Measurements from ENCODE around the gene HMX3. TPM values are rescaled to one million over a fixed set of nuclear protein-coding genes. Genes with fewer than 3 reads are reported as not detected.

HMX3 gene
- polyA plus RNA-seq, 1 donor from 2014 or later: not detected

DNA sequence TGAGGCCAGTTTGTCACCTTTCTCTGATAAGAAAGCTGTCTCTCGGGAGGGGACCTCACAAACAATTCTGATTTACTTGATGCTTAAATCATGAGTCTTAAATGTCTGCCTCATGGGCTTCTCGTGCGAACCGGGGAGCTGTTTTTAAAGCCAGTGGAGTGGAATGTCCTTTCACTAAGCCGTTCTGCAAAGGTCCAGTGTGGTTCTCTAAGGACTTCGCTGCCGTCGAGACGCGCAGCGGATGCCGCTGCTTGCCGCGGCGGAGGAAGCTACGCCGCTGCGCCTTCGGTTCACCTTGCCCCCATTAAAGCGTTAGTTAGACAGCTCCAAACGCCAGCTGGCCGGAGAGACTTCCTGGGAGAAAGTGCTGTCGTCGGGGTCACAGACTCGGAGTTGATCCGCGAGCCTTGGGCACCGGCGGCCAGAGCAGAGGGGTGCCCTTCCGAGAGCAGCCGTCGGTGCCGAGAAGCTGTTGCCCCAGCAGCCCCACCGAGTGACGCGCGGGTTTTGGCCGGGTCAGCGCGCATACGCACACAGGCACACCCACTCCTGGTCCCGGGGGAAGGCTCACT lies 1.3 kb upstream of the HMX3 start:
- H4K20me1 ChIP-seq (ENCODE audit: insufficient read depth): no peaks in the 10 kb centered on the region
- H2AFZ ChIP-seq (ENCODE audit: low read depth, low read length): no peak overlapping the region
- H3K9ac ChIP-seq (ENCODE audit: low read length): no peak overlapping the region
- H3K9me2 ChIP-seq (ENCODE audit: insufficient read depth, low read length): no peaks in the 10 kb centered on the region
- TF ChIP-seq EZH2 (IDR thresholded peaks at IDR 0.05; ENCODE audit: borderline replicate concordance, insufficient read depth, low read length, poor library complexity, severe bottlenecking): peak; percentile 99
- TF ChIP-seq, protein P1, sequence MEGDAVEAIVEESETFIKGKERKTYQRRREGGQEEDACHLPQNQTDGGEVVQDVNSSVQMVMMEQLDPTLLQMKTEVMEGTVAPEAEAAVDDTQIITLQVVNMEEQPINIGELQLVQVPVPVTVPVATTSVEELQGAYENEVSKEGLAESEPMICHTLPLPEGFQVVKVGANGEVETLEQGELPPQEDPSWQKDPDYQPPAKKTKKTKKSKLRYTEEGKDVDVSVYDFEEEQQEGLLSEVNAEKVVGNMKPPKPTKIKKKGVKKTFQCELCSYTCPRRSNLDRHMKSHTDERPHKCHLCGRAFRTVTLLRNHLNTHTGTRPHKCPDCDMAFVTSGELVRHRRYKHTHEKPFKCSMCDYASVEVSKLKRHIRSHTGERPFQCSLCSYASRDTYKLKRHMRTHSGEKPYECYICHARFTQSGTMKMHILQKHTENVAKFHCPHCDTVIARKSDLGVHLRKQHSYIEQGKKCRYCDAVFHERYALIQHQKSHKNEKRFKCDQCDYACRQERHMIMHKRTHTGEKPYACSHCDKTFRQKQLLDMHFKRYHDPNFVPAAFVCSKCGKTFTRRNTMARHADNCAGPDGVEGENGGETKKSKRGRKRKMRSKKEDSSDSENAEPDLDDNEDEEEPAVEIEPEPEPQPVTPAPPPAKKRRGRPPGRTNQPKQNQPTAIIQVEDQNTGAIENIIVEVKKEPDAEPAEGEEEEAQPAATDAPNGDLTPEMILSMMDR (IDR thresholded peaks at IDR 0.05; ENCODE audit: poor library complexity, severe bottlenecking): no peak
- no peak for TF ChIP-seq RAD21 (conservative IDR thresholded peaks at IDR 0.05)
- no peak overlapping the region for H3K4me3 ChIP-seq (ENCODE audit: low read length)
- no peak overlapping the region for H3K4me2 ChIP-seq (ENCODE audit: low read length)
- H3K79me2 ChIP-seq (replicated peaks; ENCODE audit: insufficient read depth, low read length): no peaks in the 10 kb centered on the region
- no peaks in the 10 kb centered on the region for H3F3A ChIP-seq (ENCODE audit: insufficient read depth, low read length, poor library complexity, severe bottlenecking)
- H3K27me3 ChIP-seq (ENCODE audit: insufficient read depth, low read depth, low read length): peaks cover 100% of the 10 kb centered on the region
- H3K27ac ChIP-seq (ENCODE audit: low read length): no peak overlapping the region
- H3K9me3 ChIP-seq (ENCODE audit: low read length): no peaks in the 10 kb centered on the region
- no peaks in the 10 kb centered on the region for H3K36me3 ChIP-seq (ENCODE audit: insufficient read depth, low read length)

DNA sequence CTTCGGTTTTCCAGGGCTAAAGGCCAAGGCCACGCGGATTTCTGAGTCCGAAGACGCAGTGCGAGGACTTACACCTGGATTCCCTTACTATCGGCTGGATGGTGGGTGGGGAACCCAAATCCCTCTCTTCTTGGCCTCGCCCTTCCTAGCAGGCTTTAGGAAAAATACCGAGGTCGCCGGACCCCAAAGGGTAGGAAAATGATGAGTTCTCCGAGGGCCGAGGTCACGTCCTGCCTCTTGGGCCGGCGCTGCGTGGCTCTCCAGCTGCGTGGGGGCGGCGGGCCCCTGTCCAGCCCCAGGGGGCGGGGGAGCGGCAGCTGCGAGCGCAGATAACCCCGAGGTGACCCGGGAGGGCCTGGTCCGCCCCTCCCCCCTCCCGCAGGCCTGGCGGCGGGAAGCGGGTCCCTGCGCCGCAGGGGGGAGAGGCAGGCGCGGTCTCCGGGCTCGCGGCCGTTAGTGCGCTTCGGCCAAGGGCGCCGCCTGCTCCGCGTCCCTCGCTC lies 805 bp upstream of the HMX3 start:
- H3K36me3 ChIP-seq (ENCODE audit: insufficient read depth, low read length): no peaks in the 10 kb centered on the region
- H3K27ac ChIP-seq (ENCODE audit: low read length): no peak overlapping the region
- H2AFZ ChIP-seq (ENCODE audit: low read depth, low read length): no peak overlapping the region
- no peaks in the 10 kb centered on the region for H3K9me2 ChIP-seq (ENCODE audit: insufficient read depth, low read length)
- peaks cover 100% of the 10 kb centered on the region for H3K27me3 ChIP-seq (ENCODE audit: insufficient read depth, low read depth, low read length)
- H3K9me3 ChIP-seq (ENCODE audit: low read length): no peaks in the 10 kb centered on the region
- no peak for TF ChIP-seq MXI1 (conservative IDR thresholded peaks at IDR 0.05; ENCODE audit: poor library complexity, severe bottlenecking)
- no peak for TF ChIP-seq POLR2AphosphoS5 (IDR thresholded peaks at IDR 0.05)
- no peak for TF ChIP-seq EP300 (conservative IDR thresholded peaks at IDR 0.05; ENCODE audit: poor library complexity, severe bottlenecking)
- no peak for TF ChIP-seq SMC3 (conservative IDR thresholded peaks at IDR 0.05; ENCODE audit: poor library complexity)
- TF ChIP-seq EZH2 (IDR thresholded peaks at IDR 0.05; ENCODE audit: borderline replicate concordance, insufficient read depth, low read length, poor library complexity, severe bottlenecking): no peak
- TF ChIP-seq TAF1 (IDR thresholded peaks at IDR 0.05; ENCODE audit: low read depth): no peak
- TF ChIP-seq RAD21 (conservative IDR thresholded peaks at IDR 0.05): no peak
- TF ChIP-seq, protein P1 (IDR thresholded peaks at IDR 0.05; ENCODE audit: poor library complexity, severe bottlenecking): no peak
- TF ChIP-seq, protein P2, sequence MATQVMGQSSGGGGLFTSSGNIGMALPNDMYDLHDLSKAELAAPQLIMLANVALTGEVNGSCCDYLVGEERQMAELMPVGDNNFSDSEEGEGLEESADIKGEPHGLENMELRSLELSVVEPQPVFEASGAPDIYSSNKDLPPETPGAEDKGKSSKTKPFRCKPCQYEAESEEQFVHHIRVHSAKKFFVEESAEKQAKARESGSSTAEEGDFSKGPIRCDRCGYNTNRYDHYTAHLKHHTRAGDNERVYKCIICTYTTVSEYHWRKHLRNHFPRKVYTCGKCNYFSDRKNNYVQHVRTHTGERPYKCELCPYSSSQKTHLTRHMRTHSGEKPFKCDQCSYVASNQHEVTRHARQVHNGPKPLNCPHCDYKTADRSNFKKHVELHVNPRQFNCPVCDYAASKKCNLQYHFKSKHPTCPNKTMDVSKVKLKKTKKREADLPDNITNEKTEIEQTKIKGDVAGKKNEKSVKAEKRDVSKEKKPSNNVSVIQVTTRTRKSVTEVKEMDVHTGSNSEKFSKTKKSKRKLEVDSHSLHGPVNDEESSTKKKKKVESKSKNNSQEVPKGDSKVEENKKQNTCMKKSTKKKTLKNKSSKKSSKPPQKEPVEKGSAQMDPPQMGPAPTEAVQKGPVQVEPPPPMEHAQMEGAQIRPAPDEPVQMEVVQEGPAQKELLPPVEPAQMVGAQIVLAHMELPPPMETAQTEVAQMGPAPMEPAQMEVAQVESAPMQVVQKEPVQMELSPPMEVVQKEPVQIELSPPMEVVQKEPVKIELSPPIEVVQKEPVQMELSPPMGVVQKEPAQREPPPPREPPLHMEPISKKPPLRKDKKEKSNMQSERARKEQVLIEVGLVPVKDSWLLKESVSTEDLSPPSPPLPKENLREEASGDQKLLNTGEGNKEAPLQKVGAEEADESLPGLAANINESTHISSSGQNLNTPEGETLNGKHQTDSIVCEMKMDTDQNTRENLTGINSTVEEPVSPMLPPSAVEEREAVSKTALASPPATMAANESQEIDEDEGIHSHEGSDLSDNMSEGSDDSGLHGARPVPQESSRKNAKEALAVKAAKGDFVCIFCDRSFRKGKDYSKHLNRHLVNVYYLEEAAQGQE (IDR thresholded peaks at IDR 0.05; ENCODE audit: borderline replicate concordance): no peak
- no peaks in the 10 kb centered on the region for H3F3A ChIP-seq (ENCODE audit: insufficient read depth, low read length, poor library complexity, severe bottlenecking)
- H3K9ac ChIP-seq (ENCODE audit: low read length): no peak overlapping the region
- no peaks in the 10 kb centered on the region for H3K79me2 ChIP-seq (replicated peaks; ENCODE audit: insufficient read depth, low read length)
- no peaks in the 10 kb centered on the region for H4K20me1 ChIP-seq (ENCODE audit: insufficient read depth)
- no peak overlapping the region for H3K4me2 ChIP-seq (ENCODE audit: low read length)
- H3K4me3 ChIP-seq (ENCODE audit: low read length): peak overlapping the region; percentile 50
